Lower leg skin (tissue), 3 donors: ENCODE results near the gene LTB.

ENCODE experiments used
- POLR2A ChIP-seq, 2 donors: fragments of 450-650 bp; IDR thresholded peaks; one replicate each; pipeline ENCODE4 v1.6.1; 2016 to 2017; ENCODE audit warnings: antibody characterized with exemption in 2 of 2, mild to moderate bottlenecking in 1 of 2, moderate library complexity in 1 of 2
- TF ChIP-seq, protein P1 (sequence below), 3 donors: fragments of 450-650 bp; IDR thresholded peaks; one replicate each; pipeline ENCODE4 v1.5.1; 2016; ENCODE audit warnings: antibody characterized with exemption in 3 of 3, mild to moderate bottlenecking in 3 of 3, moderate library complexity in 2 of 3

DNA sequence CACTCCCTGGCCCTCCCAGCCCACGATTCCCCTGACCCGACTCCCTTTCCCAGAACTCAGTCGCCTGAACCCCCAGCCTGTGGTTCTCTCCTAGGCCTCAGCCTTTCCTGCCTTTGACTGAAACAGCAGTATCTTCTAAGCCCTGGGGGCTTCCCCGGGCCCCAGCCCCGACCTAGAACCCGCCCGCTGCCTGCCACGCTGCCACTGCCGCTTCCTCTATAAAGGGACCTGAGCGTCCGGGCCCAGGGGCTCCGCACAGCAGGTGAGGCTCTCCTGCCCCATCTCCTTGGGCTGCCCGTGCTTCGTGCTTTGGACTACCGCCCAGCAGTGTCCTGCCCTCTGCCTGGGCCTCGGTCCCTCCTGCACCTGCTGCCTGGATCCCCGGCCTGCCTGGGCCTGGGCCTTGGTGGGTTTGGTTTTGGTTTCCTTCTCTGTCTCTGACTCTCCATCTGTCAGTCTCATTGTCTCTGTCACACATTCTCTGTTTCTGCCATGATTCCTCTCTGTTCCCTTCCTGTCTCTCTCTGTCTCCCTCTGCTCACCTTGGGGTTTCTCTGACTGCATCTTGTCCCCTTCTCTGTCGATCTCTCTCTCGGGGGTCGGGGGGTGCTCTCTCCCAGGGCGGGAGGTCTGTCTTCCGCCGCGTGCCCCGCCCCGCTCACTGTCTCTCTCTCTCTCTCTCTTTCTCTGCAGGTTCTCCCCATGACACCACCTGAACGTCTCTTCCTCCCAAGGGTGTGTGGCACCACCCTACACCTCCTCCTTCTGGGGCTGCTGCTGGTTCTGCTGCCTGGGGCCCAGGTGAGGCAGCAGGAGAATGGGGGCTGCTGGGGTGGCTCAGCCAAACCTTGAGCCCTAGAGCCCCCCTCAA lies 9.9 kb downstream of the LTB start, which contains the start of gene LTA:
- TF ChIP-seq, protein P1, sequence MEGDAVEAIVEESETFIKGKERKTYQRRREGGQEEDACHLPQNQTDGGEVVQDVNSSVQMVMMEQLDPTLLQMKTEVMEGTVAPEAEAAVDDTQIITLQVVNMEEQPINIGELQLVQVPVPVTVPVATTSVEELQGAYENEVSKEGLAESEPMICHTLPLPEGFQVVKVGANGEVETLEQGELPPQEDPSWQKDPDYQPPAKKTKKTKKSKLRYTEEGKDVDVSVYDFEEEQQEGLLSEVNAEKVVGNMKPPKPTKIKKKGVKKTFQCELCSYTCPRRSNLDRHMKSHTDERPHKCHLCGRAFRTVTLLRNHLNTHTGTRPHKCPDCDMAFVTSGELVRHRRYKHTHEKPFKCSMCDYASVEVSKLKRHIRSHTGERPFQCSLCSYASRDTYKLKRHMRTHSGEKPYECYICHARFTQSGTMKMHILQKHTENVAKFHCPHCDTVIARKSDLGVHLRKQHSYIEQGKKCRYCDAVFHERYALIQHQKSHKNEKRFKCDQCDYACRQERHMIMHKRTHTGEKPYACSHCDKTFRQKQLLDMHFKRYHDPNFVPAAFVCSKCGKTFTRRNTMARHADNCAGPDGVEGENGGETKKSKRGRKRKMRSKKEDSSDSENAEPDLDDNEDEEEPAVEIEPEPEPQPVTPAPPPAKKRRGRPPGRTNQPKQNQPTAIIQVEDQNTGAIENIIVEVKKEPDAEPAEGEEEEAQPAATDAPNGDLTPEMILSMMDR (IDR thresholded peaks at IDR 0.05), result no peak
- TF ChIP-seq POLR2A (IDR thresholded peaks at IDR 0.05), result no peak
